Fibroblast of gingiva (primary cell): ENCODE data around the gene ALDH1L2.
"Not testable (repeated sequence)": the region's sequence is repeated elsewhere in the genome, so short reads cannot be mapped to it uniquely, and the experiment has no call there.

Source experiments
- DNase-seq: peaks from one replicate; pipeline ENCODE4 v3.0.0-alpha.2; 2011; ENCODE audit warnings: low read depth

ALDH1L2 gene

GRCh38 chr12:104985206-104985605 is 99.1 kb downstream of the ALDH1L2 start:
- DNase-seq, result no peak

- DNase-seq, result not testable (repeated sequence)
These were observed 106.6 kb downstream of the ALDH1L2 start for GRCh38 chr12:104977688-104978087.

DNA sequence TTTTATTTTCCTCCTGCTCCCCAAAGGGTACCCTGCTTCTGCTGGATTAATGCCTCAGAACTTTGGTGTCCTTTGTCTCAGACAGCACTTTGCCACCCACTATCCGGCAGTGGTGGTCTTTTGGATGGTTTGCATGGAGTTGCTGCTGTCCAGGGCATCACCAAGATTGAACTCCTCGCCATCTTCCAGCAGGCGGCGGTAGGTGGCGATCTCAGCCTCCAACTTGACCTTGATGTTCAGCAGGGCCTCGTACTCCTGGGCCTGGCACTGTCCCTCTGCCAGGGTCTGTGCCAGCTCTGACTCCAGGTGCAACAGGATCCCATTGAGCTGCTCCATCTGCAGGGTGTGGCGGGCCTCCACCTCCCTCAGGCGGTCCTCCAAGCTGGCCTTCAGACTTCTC is 107.6 kb downstream of the ALDH1L2 start:
- no peak for DNase-seq

- DNase-seq, result peak; percentile 37
These were observed 108.5 kb downstream of the ALDH1L2 start for GRCh38 chr12:104975587-104976343.

DNA sequence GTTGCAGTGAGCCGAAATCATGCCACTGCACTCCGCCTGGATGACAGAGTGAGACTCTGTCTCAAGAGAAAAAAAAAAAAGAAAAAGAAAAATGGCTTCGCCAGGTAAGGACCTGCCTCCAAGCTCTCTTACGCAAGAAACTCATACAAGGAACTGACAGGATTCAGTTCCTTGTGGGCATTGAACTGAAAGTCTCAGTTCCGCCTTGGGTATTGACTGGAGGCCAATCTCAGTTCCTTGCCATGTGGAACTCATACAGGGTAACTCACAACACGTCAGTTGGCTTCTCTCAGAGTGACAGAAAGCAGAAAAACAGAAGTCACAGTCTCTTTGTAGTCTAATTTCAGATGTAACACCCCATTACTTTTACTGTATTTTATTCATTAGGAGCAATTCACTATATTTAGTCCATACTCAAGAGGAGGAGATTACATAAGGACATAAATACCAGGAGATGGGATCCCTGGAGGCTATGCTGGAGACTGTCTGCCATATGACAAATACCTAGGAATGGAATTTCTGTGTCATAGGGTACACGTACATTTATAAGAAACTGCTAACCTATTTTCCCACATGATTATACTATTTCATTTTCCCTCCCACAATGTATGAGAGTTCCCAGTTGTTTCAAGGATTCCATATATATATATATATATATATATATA is 109.5 kb downstream of the ALDH1L2 start:
- no peak for DNase-seq

DNA sequence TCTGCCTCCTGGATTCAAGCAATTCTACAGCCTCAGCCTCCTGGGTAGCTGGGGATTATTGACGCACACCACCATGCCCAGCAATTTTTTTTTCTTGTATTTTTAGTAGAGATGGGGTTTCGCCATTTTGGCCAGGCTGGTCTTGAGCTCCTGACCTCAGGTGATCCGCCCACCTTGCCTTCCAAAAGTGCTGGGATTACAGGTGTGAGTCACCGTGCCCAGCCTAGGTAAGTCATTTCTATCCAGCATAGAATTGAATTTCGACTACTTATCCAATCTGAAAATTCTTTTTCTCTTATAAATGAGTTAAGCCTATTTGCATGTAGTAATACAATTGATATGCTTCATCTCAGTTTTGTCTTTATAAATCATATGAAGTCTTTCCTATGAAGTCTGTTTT is 111.0 kb downstream of the ALDH1L2 start:
- no peak for DNase-seq

GRCh38 chr12:104971306-104971705 is 113.0 kb downstream of the ALDH1L2 start:
- no peak for DNase-seq
